DMS153 (cell line): Measurements from ENCODE around the gene CFDP1.

ENCODE experiments used
- DNase-seq: peaks from one replicate; lab custom pipeline; 2025; lab: John Stamatoyannopoulos, UW

Gene CFDP1

GRCh38 chr16:75406943-75407342 is 26.4 kb downstream of the CFDP1 start:
- DNase-seq: no peak

DNA sequence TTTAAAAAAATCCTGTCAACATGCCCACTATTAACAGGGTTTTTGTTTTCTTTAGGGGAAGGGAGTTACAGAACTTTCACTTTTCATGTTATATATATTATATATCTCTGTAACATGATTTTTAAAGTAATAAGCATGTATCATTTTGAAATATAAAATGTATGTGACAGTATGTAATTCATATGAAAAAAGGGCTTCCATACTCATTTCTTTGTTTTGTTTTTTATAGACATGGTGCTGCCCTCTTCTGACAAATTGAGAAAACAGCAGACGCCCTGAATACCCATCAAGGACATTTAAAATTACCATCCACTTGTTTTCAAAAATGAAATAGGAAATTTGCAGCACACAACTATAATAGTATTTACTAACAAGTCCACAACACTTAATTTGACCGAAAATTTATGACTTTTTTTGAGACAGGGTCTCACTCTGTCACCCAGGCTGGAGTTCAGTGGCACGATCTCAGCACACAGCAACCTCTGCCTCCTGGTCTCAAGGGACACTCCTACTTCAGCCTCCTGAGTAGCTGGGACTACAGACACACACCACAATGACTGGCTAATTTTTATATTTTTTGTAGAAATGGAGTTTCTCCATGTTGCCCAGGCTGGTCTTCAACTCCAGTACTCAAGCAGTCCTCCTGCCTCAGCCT is 30.4 kb downstream of the CFDP1 start:
- DNase-seq: no peak

DNA sequence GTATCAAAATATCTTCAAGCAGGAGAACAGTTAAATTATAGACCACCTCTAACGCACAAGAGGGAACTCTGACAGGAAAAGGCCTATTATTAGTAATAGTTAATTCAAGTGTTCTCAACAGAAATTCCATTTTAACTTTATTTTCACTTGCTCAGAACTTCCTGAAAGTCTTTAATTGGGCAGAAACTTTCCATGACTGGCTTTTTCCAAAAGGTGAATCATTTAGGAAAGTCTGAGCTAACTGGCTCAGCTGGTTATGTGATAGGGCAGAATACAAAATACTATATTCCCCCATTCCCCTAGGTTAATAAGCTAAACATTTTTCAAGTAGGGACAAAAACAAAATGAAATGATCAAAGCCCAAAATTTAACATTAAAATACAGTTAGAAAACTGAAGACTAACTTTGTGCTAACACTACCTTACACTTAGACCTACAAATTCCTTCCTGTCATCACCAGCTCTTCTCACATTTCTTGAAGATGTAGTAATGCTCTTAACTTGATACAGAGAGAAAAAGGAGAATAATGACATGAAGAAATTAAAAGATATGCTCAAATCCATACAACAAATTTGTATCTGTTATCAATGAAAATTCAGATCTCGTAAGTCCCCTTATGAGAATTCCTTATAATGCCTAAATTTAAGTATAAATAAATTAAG is 31.0 kb downstream of the CFDP1 start:
- DNase-seq: no peak

GRCh38 chr16:75401691-75402090 is 31.6 kb downstream of the CFDP1 start:
- no peak for DNase-seq

- DNase-seq: no peak
Observed at GRCh38 chr16:75398333-75398732, 35.0 kb downstream of the CFDP1 start.

- no peak for DNase-seq
Observed at GRCh38 chr16:75394941-75395340, 38.4 kb downstream of the CFDP1 start.

GRCh38 chr16:75392906-75393305 is 40.4 kb downstream of the CFDP1 start:
- no peak for DNase-seq

DNA sequence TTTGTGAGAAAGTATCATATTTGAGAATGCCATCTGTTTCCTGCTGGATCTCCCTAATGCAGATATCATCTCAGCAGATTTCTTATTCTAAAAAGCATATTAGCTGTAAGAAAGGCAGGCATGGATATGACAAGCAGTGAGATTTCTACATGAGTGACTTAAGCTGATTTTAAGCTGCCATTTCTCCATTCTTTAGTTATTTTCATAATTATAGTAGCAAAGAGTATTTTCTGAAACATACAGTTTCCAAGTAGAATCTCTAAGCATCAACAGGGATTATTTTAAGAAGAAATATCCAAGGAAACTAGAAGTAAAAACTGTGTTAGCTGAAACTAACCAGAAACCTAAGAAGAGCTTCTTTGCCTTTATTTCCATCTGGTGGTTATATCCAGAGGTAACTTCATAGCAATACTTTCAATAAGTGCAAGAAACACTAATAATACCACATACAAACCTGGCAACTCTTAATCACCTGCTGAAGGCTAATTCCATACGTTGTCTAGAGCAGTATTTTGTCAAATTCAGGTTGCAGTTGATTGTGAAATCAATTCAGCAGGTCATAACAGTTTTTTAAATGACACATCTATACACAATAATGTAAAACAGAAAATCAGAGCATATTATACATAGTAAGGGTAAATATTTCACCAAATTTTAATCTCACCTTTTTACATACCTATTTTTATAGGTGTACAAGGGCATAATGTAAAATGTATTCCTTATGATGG is 42.2 kb downstream of the CFDP1 start:
- no peak for DNase-seq

DNA sequence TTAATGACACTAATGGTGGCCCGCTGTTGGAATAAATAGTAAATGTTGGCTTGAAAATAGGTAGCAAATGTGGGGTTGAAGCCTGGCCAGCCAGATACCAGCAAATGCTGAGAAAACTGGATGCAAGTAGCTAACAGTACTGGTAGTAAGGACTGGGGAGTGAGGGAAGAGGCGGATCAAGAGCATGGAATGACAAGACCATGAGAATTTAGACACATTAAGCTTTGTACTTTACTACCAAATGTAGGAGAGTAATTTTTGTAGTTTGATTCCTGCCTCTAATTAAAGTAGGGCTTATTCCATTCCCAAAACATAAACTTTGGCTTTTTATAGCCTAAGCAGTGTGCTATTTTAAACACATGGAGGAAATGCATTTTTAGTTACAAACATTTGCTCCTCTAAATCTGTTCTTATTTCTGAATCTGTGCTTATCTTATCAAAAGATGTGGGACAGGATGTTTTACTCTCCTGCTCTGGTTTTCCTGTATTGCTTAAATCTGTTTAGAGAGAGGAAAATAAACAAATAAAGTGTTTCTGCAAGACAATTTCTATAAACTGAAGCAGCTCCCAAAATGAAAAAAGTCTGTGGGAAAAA is 44.1 kb downstream of the CFDP1 start:
- no peak for DNase-seq

GRCh38 chr16:75387951-75388350 is 45.4 kb downstream of the CFDP1 start:
- no peak for DNase-seq

GRCh38 chr16:75385507-75386152 is 47.7 kb downstream of the CFDP1 start:
- peak; percentile 3 for DNase-seq

DNA sequence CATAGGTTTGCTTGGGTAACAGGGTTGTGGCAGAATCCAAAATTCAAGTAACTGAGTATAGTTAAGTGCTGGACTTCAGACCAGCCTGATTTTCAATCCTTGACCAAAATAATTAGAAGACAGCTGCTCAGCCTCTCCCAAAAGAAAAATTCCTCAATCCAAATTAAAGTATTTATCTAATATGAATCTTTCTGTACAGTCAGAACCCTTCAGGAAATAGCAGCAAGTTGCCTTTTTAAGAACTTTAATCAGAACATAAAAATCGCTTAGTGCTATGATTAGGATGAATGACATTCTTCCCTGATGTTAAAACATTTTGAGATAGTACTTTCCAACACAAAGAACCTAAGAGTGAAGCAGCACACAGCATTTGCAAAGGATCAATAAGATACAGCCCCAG is 50.2 kb downstream of the CFDP1 start:
- no peak for DNase-seq

- DNase-seq: no peak
Observed at GRCh38 chr16:75382611-75383010, 50.7 kb downstream of the CFDP1 start.

DNA sequence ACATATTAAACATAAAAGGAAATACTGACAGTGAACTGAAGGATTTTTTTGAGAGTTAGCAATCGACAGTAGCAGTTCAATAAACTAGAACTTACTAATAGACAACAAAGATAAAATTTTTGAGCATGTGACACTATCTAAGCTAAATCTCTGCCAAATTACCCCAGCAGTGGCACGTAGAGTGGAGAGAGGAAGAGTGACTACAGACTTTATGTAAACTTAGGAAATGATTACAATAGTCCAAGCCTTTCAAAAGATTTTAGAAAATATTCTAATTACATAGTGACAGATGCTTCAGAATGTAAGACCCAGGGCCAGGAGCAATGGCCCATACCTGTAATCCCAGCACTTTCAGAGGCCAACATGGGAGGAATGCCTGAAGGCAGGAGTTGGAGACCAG is 52.4 kb downstream of the CFDP1 start:
- no peak for DNase-seq

DNA sequence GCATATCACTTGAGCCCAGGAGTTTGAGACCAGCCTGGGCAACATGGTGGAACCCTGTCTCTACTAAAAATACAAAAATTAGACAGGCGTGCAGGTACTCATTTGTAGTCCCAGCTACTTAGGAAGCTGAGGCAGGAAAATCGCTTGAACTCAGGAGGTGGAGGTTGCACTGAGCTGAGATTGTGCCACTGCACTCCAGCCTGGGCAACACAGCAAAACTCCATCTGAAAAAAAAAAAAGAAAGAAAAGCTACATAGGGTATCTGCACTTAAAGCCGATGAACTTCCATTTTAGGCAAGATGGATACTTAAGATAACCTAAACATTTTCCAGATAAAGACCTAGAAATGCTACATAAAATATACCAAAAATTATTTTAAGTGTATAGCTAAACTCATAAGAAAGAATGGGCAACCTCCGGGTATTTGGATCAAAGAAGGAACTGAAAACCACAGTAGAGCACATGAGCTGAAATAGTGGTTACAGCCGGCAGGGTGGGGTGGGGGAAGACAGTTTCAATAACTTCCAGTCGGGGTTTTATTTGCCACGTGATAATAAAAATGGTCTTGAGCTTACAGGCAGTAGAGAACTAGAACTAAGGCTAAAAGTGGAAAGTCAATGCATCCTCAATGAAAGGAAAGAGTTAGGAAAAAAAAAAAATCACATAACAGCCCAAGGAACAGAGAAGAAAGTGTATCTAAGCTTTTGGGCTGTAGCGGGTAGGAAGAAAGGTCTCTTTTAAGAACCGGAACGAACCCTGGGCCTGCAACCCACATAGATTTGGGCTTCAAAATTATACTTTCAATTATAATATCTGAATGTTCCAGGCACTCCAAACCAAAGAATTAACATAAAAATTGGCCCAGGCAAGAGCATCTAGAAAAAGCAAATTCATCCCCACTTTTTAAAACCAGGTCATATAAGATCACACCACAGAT is 53.1 kb downstream of the CFDP1 start:
- no peak for DNase-seq

GRCh38 chr16:75379339-75379738 is 54.0 kb downstream of the CFDP1 start:
- DNase-seq: no peak

DNA sequence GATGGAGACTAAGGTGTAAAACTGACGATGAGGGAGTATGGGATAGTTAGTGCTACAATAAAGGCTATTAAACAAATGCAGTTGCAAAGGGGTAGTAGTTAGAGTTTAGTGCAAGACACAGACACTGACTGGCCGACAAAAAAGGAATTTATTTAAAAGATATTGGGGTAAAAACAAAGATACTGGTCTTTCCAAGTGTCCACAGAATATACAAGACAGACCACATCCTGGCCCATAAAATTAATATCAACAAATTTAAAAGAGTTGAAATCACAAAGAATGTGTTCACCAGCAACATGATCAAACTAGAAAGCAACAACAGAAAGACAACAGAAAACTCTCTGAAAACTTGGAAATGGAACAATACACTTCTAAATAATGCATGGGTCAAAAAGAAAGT is 54.7 kb downstream of the CFDP1 start:
- no peak for DNase-seq

DNA sequence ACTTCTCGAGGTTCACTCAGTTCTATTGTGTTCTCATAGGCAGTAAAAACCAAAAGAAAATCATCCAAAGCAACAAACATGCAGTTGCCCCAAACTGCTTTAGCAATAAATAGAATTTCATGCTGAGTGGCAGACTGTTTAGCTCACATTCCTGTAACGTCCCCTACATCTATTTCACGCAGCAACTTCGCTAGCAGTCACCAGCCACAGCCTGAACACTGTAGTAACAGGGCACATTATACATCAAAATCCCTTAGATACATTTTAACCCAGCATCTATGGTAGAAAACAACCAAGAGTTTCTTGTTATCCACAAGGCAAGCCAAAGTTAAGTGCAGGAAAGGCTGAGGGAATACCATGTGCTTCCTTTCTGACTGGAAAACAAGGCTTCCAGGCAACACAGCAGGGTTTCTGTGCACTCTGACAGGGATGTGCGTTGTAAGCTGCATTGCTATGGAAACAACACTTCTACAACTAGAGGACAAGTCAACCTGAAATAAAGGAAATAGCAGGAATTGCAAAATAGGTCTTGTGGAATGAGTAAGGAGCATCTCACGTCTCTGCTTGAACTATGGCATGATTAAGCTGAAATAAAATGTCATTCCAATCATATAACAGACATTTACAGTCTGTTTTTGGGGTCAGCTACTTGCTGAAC is 55.4 kb downstream of the CFDP1 start:
- no peak for DNase-seq

GRCh38 chr16:75376475-75377161 is 56.7 kb downstream of the CFDP1 start:
- no peak for DNase-seq

DNA sequence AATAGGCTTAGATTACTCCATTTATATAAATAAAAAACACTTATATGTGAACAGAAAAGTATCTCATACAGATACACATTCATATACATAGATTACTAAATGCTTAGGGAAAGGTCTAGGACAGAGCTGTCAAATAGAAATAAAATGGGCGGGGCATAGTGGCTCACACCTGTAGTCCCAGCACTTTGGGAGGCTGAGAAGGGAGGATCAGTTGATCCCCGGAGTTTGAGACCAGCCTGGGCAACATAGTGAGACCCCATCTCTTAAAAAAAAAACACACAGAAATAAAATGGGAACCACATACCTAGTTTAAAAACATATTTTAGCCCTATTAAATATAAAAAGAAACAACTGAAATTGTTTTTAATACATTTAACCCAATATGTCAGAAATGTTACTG is 58.9 kb downstream of the CFDP1 start:
- DNase-seq: no peak
